ENCODE results near the gene HHAT. TPM values are rescaled to one million over a fixed set of nuclear protein-coding genes. Genes with fewer than 3 reads are reported as not detected.

HHAT gene
- polyA plus RNA-seq, 3 donors, result 1.1 to 1.6 (median 1.5) TPM

DNA sequence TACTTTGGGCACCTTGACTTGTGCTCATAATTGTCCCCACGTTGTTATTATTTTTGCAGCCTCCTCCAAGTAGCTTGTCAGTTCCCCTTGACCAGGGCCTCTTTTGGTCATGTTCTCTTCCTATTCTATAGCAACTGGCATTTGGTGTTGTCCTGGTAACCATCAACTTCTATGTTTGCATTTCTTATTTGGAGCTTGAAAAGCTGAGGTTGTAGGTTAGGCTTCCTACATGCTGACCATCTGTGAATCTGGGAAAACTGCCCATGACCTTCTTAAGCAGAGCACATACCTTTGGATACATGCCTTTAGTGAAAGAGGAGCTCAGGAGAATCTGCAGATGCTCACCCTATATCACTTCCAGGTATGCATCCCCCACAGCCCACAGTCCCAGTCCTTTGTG, 160.8 kb downstream of the HHAT start:
- Histone ChIP-seq H3K4me3 (replicated peaks in 1 of 3; ENCODE audit: low read depth in 2 of 3, low read length in 3 of 3) (no peak overlapping the region), H2AFZ (ENCODE audit: insufficient read depth, low read depth, low read length, poor library complexity, severe bottlenecking) (no peak overlapping the region), H3K79me2 (ENCODE audit: insufficient read depth, low read length) (no peaks in the 10 kb centered on the region), H3K9ac (ENCODE audit: insufficient read depth, low read length, poor library complexity, severe bottlenecking) (no peak overlapping the region), H3K4me2 (replicated peaks; ENCODE audit: extremely low read depth, low read length, poor library complexity, severe bottlenecking) (no peak overlapping the region), H3K36me3 (replicated peaks in 1 of 2; ENCODE audit: control insufficient read depth in 1 of 2, insufficient read depth in 2 of 2, low read length in 2 of 2) (no peaks in the 10 kb centered on the region), H3K4me1 (ENCODE audit: control insufficient read depth in 1 of 2, insufficient read depth in 2 of 2, low read length in 2 of 2) (no peaks in the 10 kb centered on the region), H4K20me1 (ENCODE audit: insufficient read depth, low read length) (no peaks in the 10 kb centered on the region), H3K9me3 (replicated peaks in 1 of 2; ENCODE audit: control insufficient read depth in 1 of 2, insufficient read depth in 1 of 2, low read length in 2 of 2) (no peaks in the 10 kb centered on the region), H3K27ac (ENCODE audit: low read depth in 1 of 2, low read length in 2 of 2) (no peak overlapping the region), H3K27me3 (ENCODE audit: control insufficient read depth in 2 of 2, insufficient read depth in 2 of 2, low read length in 2 of 2) (no peaks in the 10 kb centered on the region)
- Mint-ChIP-seq H3K4me1 (no peaks in the 10 kb centered on the region), H3K9me3 (peaks cover 0 to 3% (median 2%) of the 10 kb centered on the region in 7 donors), H3K27me3 (ENCODE audit: low read depth in 3 of 3) (peaks cover 0 to 3% (median 1%) of the 10 kb centered on the region in 3 donors), H3K27ac (no peak overlapping the region), H3K4me3 (no peak overlapping the region), H3K36me3 (no peaks in the 10 kb centered on the region)
- no peak for DNase-seq
- intact Hi-C loops (cut with micrococcal nuclease), result no loop called here
- 100% methylated on average over 1 of the region's 1 CpG for WGBS (ENCODE audit: insufficient coverage)
- TF ChIP-seq CTCF (IDR thresholded peaks at IDR 0.05), result no peak

GRCh38 chr1:210490781-210491180, 162.1 kb downstream of the HHAT start:
- Histone ChIP-seq H2AFZ (ENCODE audit: insufficient read depth, low read depth, low read length, poor library complexity, severe bottlenecking) (no peak overlapping the region), H3K4me1 (ENCODE audit: control insufficient read depth in 1 of 2, insufficient read depth in 2 of 2, low read length in 2 of 2) (no peaks in the 10 kb centered on the region), H3K4me2 (replicated peaks; ENCODE audit: extremely low read depth, low read length, poor library complexity, severe bottlenecking) (no peak overlapping the region), H3K36me3 (replicated peaks in 1 of 2; ENCODE audit: control insufficient read depth in 1 of 2, insufficient read depth in 2 of 2, low read length in 2 of 2) (no peaks in the 10 kb centered on the region), H3K27ac (ENCODE audit: low read depth in 1 of 2, low read length in 2 of 2) (no peak overlapping the region), H3K9ac (ENCODE audit: insufficient read depth, low read length, poor library complexity, severe bottlenecking) (no peak overlapping the region), H3K9me3 (replicated peaks in 1 of 2; ENCODE audit: control insufficient read depth in 1 of 2, insufficient read depth in 1 of 2, low read length in 2 of 2) (no peaks in the 10 kb centered on the region), H3K79me2 (ENCODE audit: insufficient read depth, low read length) (no peaks in the 10 kb centered on the region), H4K20me1 (ENCODE audit: insufficient read depth, low read length) (no peaks in the 10 kb centered on the region), H3K4me3 (replicated peaks in 1 of 3; ENCODE audit: low read depth in 2 of 3, low read length in 3 of 3) (no peak overlapping the region), H3K27me3 (ENCODE audit: control insufficient read depth in 2 of 2, insufficient read depth in 2 of 2, low read length in 2 of 2) (no peaks in the 10 kb centered on the region)
- Mint-ChIP-seq H3K4me1 (no peaks in the 10 kb centered on the region), H3K9me3 (peaks cover 0 to 4% (median 1%) of the 10 kb centered on the region in 7 donors), H3K4me3 (no peak overlapping the region), H3K36me3 (no peaks in the 10 kb centered on the region), H3K27ac (no peak overlapping the region), H3K27me3 (ENCODE audit: low read depth in 3 of 3) (peaks cover 0 to 3% (median 0%) of the 10 kb centered on the region in 3 donors)
- WGBS (ENCODE audit: insufficient coverage), result no CpG with 5 or more reads among the region's 1 CpG
- intact Hi-C loops (cut with micrococcal nuclease), result no loop called here
- DNase-seq, result no peak
- no peak for TF ChIP-seq CTCF (IDR thresholded peaks at IDR 0.05)
